GM18873 (cell line): ENCODE results near the gene TUBB4B.

ENCODE experiments used
- ATAC-seq: cut with Tn5 transposase; IDR thresholded peaks from one replicate; pipeline ENCODE4 v1.9.1; 2021; ENCODE audit warnings: mild to moderate bottlenecking, moderate library complexity, moderate number of reproducible peaks; ENCODE audit not compliant: unreplicated experiment, low FRiP score

The TUBB4B gene

DNA sequence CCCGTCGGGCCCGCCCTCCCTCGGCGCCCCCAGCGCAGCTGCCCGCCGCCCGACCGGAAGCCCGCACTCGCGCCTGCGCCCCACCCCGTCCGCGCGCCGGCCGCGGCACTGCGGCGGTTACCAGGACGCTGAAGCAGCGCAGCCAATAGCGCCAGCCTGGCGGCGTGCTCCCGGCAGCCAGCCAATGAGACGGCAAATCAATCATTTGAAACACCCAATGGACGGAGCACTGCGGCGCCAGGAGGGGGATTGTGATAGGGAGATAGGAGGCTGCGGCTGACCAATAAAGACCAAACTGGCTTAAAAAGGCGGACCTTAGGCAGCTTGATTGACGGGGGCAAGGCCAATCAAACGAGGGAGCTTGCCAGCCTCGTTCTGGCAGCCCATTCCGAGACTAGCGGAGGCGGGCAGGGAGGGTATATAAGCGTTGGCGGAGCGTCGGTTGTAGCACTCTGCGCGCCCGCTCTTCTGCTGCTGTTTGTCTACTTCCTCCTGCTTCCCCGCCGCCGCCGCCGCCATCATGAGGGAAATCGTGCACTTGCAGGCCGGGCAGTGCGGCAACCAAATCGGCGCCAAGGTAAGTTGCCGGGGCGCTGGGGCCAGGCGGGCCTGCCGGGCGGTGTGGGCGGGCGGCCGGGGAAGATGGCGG, at the start of gene TUBB4B:
Gene TUBB4B, plus strand, starts transcription at position 447 of the 649 bp plus-strand sequence. Its CDS starts 74 bp downstream, at position 521.
- ATAC-seq, result peak; percentile 77

DNA sequence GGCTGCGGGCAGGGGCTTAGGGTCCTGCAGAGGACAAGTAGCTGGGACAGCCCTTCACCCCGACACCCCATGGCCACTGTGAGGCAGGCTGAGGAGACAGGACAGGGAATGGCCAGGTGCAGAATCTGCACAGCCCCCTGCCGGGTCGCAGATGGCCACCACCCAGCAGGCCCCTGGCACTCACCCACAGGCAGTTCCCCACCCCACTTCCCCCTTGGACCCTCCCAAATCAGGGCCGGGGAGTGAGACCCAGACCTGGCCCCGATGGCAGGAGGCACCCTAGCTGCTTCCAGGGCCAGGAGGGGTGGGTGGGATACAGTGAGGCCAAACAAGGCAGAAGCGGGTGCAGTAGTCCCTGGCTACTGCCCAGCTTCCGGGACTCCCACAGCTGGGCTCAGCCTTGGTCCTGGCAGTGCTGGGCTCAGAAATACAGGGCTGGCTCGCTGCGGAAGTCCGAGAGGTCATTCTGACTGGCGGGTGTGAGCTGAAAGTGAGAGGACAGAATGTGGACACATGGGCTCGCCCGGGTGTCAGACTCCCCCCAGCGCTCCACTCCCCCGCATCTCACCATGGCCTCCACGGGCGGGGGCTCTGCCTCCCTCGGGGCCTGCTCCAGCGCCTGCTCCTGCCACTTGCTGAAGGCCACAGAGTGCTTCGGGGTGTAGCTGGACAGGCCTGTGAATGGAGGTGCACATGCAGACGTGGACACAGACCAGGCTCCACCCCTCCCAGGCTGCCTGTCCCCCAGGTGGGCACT, 49.2 kb upstream of the TUBB4B start:
- no peak for ATAC-seq

DNA sequence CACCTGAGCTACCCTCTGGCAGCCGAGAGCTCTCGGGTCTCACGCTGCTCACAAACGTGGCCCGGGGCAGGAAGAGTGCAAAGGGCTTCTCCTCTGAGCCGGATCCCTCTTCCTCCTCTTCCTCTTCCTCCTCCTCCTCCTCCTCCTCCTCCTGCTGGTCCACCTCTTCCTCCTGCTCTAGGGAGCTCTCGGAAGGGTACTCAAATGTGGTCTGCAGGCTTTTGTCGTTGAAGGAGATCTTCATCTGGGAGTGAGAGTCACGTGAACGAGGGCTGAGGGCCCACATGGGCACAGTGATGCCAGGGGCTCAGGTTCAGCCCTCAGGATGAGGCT, 48.7 kb upstream of the TUBB4B start:
- no peak for ATAC-seq

DNA sequence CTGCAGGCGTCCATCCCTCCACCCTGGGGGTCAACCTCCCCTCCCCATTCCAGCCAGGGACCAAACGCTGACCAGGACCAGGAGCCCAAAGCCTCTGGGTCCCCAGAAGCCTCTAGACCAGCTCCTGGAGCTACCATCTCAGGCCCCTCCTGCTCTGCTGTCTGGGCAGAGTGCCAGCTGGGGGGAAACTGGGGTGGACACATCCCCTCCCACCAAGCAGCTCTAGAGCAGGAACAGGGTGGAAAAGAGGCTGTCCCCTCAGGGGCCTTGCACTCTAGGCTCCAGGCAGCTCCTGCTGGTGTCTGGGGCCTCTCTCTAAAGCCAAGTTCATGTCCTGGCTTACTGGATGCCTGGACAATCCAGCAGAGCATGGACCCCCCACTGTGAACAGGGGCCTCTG, 48.2 kb upstream of the TUBB4B start:
- ATAC-seq, result no peak

DNA sequence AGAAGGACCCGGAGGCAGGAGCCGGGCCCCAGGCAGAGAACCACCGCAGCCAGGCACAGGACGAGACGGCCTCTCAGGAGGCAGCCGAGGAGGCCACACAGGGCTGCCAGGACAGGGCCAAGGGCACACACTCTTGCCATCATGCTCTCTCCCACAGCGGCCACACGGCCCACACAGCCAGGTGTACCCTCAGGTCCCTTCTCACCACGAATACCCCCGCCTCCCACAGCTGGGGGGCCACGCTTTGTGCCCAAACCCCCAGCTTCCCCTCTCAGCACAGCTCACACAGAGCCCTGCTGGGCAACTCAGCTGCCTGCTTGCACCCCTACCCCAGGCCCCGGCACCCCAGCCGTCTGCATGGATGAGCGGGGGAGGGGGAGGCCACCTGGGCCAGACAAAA, 47.3 kb upstream of the TUBB4B start:
- no peak for ATAC-seq

DNA sequence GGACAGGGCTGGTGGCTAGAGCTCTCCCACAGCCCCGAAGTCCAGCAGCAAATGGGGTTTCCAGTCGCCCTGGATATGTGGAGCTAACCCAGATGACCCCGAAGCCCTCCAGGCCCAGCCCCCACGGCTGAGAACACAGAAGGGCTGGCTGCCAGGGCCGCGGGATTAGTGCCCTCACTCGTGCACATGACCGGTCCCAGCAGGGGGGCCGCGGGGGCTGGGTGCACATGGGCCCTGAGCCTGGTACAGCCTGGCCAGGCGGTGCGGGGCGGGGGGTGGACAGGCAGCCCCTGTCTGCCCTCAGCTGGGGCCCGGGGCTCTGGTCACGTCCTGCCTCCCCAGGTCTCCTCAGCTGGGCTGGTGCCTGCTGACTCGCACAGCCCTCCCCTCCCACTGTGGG, 46.7 kb upstream of the TUBB4B start:
- no peak for ATAC-seq

DNA sequence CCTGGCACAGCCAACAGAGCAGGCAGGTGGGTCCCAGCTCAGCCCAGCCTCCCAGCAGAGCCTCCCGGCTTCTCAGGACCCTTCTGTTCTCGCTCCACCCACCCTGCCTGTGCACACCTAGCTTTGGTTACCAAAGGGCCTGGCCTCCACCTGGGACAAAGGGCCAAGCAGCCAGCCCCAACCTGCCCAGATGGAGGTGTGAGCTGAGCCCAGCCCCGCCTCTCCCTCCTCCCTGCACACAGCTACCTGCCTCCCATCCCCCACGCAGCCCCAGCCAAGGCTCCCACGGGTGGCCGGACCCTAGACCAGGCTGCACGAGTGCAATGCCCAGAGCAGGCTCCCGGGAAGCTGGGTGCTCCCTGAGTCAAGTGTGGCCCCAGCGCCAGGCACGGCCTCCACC, 46.2 kb upstream of the TUBB4B start:
- ATAC-seq, result no peak

DNA sequence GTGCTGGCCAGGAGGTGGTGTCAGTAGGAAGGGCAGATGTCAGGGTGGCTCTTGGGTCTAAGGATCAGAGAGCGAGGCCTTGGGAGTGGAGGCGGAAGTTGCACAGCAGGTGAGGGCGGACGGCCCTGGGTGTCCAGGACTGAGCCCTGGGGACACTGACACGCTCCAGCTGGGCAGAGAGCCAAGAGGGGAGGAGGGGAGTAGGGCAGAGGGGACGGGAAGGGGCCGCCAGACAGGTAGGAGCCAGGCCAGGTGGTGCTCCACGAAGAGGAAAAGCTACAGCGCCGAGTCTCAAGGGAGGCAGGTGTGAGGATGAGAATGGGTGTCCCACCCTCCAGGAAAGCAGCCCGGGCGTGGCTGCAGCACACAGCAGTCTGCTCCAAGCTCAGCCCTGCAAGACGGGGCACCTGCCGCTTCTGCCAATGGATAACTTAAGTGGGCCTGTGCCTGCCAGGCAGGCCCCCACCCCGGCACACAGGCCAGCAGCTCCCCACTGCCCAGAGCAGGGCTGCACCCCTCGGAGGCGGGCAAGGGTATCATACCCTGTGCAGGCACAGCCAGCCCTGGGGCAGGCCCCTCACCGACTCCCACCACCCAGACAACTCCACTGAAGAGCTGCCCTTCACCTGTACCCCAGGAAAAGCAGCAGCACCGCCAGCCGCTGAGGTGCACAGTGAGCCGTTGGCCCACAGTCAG, 45.4 kb upstream of the TUBB4B start:
- ATAC-seq, result no peak

DNA sequence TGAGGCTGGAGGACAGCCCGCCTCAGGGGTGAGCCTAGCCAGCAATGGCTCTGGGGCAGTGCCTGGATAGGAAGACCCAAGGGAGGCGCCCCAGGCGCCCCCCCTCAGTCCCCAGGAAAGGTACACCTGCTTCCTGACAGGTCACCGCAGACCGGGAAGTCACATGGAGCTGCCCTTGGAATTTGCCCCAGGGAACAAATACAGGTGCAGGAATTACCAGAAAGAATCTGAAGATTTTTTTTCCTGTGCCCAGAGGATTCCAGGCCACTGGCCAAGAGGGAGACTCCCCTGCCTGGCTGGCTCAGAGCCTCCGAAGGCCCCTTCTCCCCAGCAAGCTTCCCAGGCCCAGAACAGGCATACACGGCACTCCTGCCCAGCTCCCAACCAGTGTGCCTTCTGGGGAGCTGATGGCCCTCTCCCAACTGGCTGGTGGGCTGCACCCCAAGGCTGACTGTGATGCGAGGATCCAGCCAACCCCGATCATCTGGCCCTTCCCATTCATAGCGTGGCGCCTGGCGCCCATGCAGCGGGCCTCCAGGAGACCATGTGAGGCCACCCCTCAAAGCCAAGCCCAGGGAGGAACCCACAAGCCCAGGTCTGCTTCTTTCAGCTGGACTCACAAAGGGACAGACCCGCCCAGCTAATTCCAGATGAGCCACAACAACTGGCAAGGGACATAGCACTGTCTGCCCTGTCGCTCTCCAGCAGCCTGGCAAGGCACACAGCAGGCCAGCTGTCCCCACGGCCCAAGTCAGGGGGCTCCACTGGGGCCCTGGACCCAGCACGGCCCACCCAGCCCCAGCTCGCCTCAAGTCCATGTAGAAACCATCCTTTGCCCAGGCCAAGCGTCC, 42.8 kb upstream of the TUBB4B start:
- ATAC-seq, result no peak

DNA sequence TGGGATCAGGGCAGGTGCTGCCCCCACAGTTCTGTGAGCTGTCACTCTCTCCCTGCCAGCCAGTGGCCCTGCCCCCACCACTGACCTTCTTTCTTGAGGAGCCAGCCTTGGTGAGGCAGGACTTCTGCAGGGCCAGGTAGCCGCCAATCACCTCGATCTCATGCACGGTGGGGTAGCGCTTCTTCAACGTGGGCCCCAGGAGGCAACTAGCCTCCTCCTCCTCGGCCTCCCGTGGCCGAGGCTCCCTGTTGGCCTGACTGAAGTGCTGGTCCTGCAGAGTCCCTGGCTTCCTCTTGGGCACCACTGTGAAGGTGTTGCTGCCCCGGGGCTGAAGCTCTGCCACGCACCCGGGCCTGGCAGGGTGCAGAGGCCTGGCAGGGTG, 42.2 kb upstream of the TUBB4B start:
- ATAC-seq, result no peak

DNA sequence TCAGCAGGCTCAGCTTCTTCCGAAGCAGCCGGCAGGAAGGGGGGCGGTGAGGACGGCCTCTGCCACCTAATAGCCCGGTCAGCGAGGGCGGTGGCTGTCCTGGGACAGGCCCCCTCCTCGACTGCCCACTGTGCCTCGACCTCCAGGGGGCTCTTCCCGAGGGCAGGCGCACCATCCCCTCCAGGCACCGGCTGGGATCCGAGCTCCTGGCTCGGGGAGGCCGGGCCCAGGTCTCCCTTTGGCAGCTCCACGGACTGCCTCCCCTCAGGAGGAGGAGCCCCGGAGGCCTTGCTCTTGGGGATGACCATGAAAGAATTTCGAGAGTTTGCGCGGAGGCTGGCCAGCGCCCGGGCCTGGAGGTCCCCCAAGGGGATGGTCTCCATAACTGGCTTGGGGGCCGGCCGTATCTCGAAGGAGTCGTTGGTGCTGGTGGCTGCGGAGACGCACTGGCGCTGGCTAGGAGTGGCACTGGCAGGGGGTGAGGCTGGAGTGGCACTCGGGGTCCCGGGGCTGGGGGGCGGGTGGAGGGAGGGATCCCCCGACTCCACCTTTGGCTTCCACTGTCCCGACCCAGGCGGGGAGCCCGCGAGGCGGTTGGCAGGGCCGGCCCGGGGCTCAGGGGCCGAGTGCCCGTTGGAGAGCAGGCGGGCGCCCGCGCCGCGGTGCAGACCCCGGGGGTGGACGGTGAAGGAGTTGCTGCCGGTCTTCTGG, 41.5 kb upstream of the TUBB4B start:
- no peak for ATAC-seq

DNA sequence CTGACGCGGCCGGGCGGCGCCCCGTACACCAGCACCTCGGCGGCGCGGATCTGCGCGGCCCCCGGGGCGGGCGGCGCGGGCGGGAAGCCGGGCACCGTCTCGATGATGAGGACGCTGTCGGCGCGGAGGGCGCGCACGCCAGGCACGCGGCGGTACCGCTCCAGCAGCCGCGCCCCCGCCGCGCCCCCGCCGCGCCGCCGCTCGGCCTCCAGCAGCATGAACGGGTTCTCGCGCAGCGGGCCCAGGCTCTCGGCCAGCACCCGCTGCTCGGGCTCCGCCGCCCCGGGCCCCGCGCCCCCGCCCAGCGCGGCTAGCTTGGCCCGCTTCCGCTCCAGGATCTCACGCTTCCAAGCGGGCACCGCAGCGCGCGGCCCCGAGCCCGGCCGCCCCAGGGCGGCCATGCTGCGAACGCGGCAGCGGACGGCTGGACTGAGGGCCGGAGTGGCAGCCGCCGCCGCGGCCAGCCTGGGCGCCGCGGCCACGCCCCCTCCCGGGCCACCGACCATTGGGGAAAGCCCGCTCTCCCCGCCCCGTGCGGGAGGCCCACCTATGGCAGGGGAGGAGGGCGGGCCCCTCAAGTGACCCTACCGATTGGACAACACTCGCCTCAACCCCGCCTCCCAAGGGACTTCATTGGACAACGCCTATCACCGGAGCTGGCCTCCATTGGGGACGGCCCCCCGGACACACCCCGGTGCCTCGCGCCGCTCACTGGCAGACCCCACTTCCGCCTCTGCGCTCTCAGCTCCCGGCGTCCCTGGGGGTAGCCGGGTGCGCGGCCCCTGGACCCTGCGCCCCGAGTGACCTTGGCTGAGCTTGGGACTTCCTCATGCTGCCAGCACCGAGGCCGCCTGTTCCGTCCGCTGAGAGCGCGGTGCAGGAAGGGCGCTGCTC, 40.5 kb upstream of the TUBB4B start, which contains the start of gene TPRN:
Gene TPRN, minus strand, starts transcription at position 431 of the 894 bp plus-strand sequence. Its CDS starts 30 bp downstream, at position 401.
- ATAC-seq, result peak; percentile 86

DNA sequence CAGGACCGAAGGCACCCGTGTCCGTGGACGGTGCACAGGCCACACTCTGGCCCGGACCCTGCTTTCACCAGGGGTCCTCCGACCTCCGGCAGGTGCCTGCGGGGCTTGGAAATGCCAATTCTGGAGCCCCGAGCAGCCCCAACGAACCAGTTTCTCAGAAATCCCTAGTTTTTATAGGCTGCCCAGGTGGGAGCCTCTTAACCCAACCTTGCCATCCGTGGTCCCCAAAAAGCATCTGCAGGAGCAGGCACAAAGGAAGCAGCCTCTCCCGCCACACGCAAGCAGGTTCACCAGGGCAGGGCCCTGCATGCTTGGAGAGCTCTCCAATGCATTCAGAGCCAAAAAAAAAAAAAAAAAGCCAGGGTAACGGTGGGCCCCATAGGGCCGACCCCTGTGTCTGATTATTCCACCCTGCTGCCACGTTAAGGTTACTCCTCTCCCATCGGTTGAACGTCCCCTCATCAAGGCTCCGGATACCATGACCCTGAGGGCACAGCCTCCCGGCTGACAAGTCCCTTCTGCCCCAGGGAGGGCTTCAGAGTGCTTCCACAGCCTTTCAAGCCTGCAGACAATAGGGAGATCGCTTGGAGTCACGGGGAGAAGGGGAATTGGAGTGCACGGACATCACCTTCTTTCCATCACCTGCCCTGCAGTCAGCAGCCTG, 39.8 kb upstream of the TUBB4B start:
- no peak for ATAC-seq

DNA sequence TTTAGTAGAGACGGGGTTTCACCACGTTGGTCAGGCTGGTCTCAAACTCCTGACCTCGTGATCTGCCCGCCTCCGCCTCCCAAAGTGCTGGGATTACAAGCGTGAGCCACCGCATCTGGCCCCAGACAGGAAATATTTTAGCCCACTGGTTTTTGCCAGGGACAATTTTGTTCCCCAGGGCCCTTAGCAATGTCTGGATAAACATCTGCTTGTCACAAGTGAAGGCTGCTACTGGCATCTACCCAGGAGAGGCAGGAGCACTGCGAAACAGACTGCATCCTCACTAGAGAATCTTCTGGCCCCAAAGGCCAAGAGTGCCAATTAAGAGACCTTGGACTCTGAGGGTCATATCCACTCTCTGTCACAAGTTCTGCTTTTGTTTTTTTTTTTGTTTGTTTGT, 38.1 kb upstream of the TUBB4B start:
- no peak for ATAC-seq

DNA sequence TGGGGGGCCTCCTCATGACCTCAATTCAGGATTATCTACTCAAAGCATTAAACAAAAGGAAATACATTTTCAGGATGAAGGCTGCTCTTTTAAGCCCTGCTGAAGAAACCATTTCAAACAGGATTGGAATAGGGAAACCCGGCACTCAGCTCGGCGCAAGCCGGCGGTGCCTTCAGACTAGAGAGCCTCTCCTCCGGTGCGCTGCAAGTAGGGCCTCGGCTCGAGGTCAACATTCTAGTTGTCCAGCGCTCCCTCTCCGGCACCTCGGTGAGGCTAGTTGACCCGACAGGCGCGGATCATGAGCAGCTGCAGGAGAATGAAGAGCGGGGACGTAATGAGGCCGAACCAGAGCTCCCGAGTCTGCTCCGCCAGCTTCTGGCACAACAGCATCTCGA, 36.4 kb upstream of the TUBB4B start:
- no peak for ATAC-seq

DNA sequence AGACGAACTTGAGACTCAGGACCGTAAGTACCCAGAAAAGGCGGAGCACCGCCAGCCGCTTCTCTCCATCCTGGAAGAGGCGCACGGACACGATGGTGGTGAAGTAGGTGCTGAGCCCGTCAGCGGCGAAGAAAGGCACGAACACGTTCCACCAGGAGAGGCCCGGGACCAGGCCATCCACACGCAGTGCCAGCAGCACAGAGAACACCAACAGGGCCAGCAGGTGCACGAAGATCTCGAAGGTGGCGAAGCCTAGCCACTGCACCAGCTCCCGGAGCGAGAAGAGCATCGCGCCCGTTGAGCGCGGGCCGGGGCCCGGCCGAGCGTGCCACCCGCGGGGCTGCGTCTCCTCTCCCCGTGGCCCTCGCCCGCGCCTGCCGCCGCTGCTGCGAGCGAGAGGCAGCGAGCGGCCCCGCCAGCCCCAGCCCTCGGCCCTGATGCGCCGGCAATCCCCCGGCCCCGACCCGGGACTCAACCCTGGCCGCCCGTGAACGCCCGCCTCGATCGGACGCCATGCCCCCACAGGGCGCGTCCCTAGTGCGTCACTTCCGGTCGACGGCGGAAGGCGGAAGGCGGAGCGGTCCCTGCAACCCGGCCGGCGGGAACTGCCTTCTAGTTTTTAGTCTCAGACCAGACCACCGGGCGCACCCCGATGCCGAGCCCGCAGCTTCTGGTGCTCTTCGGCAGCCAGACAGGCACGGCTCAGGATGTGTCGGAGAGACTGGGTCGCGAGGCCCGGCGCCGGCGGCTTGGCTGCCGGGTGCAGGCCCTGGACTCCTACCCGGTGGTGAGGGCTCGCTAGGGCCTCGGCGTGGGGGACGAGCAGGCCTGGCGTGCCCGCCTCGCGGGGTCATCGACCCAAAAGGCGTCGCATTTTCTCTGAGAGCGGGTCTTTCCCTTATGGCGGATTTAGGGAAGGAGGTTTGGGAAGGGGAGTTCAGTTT, 35.7 kb upstream of the TUBB4B start, which contains the start of the genes NDOR1 and TMEM203:
Gene NDOR1, plus strand, starts transcription at position 575 of the 944 bp plus-strand sequence. Its CDS starts 78 bp downstream, at position 653.
Gene TMEM203, minus strand, starts transcription at position 523 of the 944 bp plus-strand sequence. Its CDS starts 234 bp downstream, at position 289.
- no peak for ATAC-seq

DNA sequence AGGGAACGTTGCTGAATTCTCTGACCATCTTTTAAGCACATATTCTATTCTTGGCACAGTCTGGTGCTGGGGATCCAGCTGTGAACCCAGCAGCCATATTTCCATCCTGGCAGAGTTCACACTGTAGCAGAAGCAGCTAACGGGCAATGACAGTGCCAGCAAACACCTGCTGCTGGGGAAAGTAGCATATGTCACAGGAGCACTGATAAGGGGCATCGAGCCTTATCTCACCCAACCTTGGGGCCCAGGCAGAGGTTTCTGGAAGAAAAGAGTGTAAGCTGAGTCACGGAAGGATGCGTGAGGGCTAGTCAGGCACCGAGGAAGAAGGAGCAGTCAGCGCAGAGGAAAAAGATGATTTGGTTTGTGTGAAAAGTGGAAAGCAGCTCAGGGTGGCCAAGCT, 34.5 kb upstream of the TUBB4B start:
- no peak for ATAC-seq
